CD1c-positive myeloid dendritic cell (primary cell): Measurements from ENCODE around the gene ENTPD8.
"Not testable (repeated sequence)": the region's sequence is repeated elsewhere in the genome, so short reads cannot be mapped to it uniquely, and the experiment has no call there.

Experiments
- DNase-seq: peaks from one replicate; pipeline ENCODE4 v3.0.0-alpha.2; 2016; ENCODE audit errors: extremely low spot score

The ENTPD8 gene

DNA sequence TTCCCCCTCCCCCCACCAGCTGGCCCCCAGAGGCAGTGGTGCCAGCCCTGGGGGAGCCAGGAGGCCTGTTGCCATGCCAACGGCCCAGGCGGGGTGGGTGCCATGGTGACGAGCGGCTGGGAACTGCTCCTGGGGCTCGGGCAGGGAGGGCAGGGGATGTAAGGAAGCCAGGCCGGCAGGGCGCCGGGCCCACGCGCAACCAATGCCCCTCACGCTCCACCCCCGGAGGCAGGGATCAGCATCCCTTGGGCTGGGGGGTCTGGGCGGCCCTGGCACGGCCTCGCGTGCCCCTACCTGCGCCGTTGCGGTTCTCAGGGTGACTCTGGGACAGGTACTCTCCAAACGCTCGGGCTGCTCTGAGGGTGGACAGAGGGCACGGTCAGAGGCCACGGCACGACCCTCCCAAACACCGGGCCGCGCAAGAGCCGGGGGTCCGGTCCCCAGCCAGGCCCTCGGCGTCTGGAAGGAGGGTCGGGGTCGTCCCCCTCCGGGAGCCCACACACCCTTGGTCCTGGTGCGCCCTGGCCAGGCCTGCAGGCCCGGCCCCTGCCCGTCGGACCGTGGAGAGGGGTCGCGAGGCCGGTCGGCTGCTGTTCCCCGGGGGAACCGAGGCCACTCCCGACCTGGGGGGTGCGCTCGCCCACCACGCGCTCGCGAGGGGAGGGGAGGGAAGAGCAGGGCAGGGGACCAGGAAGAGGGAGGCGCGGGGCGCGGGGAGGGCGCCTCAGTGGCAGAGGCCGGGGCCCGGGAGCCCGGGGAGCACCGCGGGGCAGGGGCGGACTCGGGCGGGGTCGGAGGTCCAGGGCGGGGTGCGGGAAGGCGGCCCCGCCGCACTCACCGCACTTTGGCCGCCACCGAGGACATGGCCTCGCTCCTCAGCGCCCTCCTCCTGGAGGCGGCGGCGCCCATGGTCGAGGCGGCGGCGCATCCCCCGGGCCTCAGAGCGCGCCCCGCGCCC, 17.3 kb upstream of the ENTPD8 start:
- DNase-seq = no peak

DNA sequence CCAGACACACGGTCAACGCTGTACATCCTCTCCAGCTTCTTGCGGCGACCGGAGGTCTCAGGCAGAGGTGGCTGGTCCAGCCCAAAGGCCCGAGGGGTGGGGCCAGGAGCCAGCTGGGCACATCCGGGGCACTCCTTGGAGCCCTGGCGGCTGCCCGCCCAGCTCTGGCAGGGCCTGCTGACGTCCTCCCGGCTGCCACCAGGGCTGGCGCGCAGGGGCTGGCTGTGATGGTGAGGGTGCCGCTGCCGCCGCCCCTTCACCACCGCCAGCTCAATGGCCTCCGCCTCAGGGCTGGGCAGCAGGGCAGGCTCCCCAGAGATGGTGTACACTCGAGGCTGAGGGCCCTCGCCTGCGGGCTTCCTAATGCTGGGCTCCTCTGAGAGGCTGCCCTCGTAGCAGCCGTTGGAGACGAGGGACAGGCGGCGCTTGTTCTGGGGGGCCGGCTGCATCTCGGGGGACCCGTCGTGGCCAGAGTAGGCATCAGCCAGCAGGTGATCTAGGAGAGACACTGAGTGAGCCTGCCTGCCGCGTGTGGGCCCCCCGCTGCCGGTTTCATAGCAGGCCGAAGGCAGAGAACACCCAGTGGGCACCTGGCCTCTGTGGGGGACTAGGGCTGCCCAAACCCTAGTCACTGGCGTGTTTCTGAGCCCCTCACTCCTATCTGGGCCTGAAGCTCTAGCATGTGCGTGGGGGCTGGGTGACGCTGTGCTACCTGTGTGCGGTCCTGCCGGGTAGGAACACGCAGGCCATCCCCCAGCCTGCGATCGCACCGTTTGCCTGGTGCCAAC, 16.4 kb upstream of the ENTPD8 start:
- DNase-seq = no peak

DNA sequence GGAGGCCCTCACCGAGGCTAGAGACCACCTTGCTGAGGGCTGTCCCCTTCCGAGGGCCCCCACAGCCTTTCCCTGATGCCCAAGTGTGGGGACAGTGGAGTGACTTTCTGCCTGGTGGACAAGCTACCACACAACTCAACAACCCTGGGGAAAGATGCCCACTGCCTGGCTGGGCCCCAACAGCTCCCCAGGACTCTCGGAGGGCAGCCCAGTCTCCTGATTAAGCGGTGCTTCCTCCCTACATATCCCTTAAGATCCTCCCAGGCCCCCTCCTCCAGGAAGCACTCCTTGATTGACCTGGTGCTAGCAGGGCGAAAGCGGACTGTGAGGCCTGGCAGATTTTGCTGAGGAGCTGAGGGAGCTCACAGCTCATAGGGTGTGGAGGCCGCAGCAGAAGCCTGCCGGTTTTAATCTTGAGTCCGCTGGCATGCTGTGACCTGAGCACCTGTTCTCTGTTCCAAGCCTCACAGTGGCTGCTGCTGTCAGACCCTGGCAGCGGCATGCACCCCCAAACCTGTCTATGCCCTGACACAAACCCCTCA, 15.8 kb upstream of the ENTPD8 start:
- no peak for DNase-seq

DNA sequence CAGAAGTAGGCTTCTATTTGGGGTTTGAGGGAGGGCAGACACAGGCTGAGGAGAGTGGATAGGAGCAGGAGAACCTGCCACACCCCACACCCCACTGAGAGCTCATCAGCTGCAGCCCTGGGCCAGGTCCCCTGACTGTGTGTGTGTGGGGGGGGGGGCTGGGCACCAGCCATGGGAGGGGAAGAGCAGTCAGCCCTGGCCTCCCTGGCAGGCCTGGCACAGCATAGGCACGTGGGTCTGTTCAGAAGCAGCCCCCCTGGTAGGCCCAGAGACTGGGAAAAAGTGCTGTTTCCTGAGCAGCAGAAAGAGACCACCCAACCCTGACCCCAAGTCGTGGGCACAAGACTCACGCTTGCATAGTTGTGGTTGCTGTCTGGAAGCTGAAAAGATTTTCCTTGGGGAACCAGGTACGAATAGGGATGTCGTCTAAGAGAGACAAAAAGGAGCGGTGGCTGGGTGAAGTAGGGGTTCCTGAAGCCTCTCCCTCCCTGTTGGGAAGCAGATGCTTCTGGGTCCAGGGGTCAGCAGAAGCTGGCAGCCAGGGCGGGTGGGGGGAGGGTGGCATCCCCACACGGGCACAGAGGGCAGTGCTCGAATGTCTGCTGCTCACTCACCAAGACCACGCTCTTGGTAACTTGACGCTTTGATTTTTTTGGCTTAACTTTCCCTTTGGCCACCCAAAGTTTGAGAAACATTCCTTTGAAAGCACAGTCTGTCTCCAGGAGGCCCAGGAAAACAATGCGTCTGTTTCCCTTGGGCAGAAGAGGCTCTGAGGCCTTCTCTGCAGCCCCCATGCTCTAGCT, 15.1 kb upstream of the ENTPD8 start:
- DNase-seq = no peak

DNA sequence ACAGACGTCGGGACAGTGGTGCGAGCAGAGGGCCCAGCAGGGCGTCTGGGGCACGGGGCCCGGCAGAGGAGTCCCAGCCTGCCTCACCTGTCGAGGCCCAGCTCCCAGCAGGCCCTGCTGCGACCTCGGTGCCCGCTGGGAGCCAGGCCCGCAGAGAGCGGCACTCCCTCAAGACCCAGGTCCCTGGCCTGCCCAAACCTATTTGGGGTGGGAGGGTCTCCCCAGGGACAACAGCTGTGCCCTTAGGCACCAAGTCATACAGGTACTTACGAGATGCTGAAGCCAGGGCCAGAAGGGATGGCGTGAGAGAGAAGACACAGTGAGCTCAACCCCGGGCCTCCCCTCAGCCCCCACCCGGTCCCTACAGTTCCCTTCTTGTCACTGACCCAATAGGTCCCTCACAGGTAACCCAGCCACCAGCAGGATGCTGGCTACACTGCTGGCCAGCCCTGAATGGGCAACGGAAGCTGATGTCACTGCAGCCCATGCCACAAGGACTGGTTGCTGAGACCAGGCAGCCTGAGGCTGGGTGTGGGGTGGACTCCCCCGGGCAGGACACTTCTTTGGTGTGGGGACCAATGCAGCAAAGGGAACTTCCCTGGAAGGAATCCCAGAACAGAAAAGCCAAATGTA, 14.3 kb upstream of the ENTPD8 start:
- DNase-seq = no peak

DNA sequence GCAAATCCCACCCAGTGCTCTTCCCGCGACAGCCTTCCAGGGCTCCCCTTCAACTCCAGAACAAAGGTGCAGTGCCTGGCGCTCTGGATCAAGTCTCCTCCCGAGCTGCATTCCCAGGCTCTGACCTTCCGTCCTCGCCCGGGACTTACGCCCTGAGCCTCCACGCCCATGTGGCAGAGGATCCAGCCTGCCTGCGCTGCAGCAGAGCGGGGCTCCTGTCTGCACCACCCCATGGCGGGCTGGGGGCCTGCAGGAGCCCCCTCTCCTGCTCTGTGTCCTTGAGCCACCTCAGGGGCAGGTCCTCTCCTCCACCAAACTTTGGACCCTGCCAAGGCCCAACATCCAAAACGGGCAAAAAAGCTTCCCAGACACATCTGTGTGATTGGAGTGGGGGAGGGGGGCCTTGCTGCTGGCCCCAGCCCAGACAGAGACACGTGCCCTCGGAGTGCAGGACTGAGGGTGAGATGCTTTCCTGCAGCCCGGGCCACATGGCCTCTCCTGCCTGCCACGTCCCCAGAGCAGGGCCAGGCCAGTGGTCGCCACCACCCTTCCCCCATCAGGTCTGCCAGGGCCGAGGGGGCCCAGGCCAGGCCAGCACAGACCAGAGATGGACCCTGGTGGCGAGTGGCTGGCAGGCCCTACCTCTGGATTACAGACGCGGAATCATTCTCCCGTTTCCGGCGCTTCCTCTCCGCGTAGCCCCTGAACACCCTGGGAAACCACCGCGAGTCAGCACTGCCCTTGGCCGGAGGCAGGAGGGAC, 13.6 kb upstream of the ENTPD8 start:
- DNase-seq = no peak

DNA sequence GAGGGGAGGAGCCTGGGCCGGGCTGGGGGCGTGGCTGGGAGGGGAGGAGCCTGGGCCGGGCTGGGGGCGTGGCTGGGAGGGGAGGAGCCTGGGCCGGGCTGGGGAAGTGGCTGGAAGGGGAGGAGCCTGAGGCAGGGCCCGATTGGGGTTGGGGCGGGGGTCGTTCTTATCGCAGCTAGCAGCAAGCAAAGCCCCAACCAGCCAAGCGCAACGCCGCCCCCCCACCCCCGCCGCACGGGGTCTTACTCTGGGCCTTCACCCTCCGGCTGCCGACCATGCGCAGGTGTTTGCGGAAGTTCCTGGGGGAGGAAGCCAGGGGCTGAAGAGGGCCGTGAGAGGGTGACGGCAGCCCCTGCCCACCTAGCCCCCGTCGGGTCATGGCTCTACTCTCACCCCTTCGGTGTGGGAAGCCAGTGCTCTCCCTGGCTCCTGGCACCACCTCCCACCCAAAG, 13.0 kb upstream of the ENTPD8 start:
- peak; percentile 49 for DNase-seq

DNA sequence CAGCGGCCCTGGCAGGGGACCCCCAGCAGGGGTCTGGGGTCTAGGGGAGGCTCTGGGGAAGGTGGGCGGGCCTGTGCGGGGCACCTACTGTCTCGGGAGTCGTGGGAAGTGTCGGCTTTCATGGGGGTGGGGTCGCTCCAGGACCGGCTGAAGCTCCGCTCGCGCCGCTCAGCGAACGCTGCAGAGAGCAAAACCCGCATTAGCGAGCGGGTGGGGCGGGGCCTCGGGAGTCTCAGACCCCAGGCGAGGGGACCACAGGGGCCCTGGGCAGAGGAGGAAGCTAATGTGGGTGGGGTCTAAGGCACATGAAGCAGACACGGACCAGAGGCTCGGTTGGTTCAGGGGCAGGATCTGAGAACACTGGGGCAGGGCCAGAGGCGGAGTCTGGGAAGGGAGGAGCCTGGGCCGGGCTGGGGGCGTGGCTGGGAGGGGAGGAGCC, 12.5 kb upstream of the ENTPD8 start:
- DNase-seq = peak; percentile 83

DNA sequence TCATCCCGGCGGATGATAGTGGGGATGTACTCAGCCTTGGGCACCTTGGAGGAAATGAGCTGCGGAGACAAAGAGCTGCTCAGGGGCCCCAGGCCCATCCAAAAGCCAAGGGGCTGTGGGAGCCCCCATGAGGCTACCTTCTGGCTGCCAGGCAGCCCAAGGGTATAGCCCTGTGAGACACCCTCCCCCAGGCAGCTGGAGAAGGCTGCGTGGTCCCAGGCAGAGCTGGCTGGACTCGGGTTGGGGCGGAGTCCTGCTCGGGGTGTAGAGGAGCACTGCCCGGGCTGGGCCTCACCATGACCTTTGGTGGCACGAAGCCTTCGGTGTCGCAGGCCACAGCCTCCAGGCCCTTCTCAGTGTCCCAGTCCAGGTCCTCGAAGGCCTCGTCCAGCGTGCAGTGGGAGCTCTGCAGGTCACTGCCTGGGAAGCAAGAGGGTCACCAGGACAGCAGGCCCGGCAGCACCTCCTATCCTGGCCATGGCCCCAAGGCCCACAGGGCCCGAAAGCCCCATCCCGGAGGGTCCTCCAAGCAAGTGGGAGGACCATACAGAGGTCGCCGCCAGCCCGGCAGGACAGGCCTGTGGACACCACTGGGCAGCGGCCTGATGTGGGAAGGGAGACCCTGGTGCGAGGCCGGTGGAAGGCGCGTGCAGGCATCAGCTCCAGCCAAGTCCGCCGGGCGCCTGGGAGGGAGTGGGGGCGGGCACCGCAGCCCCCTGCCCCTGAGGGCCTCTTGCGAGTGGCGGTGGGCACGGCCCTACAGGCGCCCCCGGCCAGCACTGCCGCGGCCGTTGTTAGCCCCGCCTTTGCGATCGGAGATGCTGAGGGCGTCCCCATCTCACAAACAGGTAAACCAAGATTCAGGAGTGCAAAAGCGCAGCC, 11.8 kb upstream of the ENTPD8 start:
- DNase-seq = no peak

DNA sequence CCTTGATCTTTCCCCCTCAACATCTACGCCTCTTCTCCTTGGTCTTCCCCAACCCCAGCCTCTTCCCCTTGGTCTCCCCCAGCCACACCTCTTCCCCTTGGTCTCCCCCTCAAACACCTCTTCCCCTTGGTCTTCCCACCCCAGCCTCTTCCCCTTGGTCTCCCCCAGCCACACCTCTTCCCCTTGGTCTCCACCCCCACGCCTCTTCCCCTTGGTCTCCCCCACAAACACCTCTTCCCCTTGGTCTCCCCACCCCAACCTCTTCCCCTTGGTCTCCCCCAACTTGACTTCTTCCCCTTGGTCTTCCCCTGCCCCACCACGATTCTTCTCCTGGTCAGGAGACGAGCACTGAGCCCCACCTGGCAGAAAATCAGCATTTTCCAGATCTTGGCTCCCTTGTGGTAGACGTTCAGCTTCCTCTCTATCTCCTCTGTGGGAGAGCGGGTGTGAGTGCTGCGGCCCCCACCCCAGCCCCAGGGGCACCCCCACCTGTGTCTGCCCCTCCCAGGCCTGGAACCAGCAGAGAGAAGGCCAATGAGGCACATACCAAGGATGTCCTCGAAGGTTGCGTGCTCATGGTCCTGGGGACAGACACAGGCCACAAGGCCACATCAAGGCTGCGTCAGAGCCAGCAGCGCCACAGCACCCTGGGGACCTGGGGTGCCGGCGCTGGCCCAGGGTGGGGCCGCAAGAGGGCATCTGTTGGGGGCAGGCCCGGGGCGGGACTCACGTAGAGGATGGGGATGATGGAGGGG, 11.0 kb upstream of the ENTPD8 start:
- peak; percentile 14 for DNase-seq

DNA sequence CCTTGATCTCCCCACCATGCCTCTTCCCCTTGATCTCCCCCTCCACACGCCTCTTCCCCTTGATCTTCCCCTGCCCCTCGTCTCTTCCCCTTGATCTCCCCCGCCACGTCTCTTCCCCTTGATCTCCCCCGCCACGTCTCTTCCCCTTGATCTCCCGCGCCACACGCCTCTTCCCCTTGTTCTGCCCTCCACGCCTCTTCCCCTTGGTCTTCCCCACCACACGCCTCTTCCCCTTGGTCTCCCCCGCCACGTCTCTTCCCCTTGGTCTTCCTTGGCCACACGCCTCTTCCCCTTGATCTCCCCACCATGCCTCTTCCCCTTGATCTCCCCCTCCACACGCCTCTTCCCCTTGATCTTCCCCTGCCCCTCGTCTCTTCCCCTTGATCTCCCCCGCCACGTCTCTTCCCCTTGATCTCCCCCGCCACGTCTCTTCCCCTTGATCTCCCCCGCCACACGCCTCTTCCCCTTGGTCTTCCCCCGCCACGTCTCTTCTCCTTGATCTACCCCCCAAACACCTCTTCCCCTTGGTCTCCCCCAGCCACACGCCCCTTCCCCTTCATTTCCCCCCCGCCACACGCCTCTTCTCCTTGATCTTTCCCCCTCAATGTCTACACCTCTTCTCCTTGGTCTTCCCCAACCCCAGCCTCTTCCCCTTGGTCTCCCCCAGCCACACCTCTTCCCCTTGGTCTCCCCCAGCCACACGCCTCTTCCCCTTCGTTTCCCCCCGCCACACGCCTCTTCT, 10.3 kb upstream of the ENTPD8 start:
- not testable (repeated sequence) for DNase-seq

DNA sequence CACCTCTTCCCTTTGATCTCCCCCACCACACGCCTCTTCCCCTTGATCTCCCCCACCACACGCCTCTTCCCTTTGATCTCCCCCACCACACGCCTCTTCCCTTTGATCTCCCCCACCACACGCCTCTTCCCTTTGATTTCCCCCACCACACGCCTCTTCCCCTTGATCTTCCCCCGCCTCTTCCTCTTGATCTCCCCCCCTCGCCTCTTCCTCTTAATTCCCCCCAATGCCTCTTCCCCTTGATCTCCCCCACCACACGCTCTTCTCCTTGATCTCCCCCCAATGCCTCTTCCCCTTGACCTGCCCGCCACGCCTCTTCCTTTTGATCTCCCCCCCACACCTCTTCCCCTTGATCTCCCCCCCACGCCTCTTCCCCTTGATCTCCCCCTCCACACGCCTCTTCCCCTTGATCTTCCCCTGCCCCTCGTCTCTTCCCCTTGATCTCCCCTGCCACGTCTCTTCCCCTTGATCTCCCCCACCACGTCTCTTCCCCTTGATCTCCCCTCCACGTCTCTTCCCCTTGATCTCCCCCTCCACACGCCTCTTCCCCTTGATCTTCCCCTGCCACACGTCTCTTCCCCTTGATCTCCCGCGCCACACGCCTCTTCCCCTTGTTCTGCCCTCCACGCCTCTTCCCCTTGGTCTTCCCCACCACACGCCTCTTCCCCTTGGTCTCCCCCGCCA, 9.5 kb upstream of the ENTPD8 start:
- DNase-seq = peak; percentile 45

DNA sequence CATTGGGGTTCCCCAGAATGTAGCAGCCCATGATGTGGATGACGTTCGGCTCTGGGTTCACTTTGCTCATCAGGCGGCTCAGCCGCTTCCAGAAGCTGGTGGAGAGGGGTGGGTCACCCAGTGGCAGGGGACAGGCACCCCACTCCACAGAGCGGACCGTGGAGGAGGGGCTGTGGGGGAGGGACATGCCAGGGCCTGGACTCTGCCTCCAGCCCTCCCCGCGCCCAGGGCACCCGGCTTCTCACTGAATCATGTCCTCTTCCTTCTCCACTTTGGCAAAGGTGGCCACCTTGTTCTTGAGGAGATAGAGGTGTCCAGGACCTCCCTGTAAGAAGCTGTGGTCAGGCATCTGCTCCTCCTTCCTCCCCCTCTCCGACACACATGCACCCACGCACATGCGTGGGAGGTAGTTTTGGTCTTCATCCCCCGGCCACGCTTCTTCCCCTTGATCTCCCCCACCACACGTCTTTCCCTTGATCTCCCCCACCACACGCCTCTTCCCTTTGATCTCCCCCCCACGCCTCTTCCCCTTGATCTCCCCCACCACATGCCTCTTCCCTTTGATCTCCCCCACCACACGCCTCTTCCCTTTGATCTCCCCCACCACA, 8.9 kb upstream of the ENTPD8 start:
- DNase-seq = peak; percentile 18

DNA sequence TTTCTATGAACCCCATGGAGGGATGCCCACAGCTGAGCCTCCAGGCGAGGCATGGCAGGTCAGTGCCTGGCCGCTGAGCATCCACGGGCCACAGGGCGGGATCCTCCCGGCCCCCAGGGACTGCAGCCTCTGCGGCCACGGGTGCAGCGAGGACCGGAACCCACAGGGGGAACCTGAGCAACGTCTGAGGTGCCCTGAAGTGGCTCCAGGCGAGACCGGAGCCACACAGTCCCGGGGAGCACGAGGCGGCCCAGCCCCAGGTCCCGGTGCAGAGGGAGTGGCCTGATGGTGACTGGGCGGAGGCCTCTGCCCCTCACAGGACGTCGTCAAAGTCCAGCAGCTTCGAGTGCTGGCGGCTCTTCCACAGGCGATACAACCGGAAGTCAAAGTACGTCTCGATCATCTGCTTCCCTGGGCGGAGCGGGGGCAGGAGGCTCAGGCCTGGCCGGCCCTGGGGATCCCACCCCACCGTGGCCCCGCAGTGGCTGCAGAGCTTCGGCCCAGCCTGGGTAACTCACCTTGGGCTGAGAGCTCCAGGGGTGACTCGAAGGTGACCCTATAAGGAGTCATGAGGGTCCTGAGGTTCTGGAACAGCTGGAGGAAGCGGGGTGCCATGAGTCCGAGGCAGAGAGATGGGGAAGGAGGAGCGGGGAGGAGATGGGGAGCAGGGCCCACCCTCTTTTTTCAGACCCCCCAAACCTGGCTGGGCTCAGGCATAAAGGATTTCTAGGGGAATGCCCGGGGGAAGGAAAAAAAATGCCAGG, 8.1 kb upstream of the ENTPD8 start:
- DNase-seq = no peak

DNA sequence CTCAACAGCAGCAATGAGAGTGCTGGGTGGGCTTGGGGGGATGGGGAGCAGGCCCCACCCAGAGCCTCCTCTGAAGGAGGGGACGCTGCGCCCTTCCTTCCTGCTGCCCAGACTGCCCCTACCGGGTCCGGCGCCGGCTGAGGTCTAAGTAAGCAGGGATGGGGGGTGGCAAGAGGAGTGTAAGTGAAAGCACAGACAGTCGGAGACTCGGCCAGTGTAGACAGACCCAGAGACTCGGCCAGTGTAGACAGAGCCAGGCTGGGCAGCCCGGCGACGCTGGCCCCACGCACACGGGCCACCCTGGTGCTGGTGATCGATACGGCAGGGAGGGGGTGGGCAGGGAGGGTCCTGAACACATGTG, 7.4 kb upstream of the ENTPD8 start:
- DNase-seq = no peak
